Panc1 (cell line): Measurements from ENCODE around the gene FAM81B.

Source experiments
- POLR2AphosphoS5 ChIP-seq: IDR thresholded peaks from 2 replicates; pipeline ENCODE4 v1.6.1; 2012; ENCODE audit warnings: mild to moderate bottlenecking, low read depth, low read length, moderate library complexity
- TCF7L2 ChIP-seq: IDR thresholded peaks from 2 replicates; pipeline ENCODE4 v1.6.1; 2011; ENCODE audit warnings: mild to moderate bottlenecking, low read depth, low read length, inconsistent platforms
- TF ChIP-seq, protein P1 (sequence below): fragments of 450-650 bp; IDR thresholded peaks from 2 replicates; pipeline ENCODE4 v1.5.1; 2017; ENCODE audit warnings: mild to moderate bottlenecking

DNA sequence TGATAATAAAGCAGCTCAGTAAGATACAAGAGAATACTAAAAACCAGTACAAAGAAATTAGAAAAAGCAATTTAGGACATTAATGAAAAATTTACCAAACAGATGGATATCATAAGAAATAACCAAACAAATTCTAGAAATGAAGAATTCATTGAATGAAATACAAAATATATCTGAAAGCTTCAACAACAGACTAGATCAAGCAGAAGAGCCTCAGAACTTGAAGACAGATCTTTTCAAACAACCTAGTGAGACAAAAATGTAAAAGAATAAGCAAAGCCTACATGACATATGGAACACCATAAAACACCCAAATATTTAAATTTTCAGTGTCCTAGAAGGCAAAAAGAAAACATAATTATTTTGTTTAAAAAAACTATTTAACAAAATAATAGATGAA is 96.7 kb downstream of the FAM81B start:
- TF ChIP-seq, protein P1, sequence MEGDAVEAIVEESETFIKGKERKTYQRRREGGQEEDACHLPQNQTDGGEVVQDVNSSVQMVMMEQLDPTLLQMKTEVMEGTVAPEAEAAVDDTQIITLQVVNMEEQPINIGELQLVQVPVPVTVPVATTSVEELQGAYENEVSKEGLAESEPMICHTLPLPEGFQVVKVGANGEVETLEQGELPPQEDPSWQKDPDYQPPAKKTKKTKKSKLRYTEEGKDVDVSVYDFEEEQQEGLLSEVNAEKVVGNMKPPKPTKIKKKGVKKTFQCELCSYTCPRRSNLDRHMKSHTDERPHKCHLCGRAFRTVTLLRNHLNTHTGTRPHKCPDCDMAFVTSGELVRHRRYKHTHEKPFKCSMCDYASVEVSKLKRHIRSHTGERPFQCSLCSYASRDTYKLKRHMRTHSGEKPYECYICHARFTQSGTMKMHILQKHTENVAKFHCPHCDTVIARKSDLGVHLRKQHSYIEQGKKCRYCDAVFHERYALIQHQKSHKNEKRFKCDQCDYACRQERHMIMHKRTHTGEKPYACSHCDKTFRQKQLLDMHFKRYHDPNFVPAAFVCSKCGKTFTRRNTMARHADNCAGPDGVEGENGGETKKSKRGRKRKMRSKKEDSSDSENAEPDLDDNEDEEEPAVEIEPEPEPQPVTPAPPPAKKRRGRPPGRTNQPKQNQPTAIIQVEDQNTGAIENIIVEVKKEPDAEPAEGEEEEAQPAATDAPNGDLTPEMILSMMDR, result no peak
- TF ChIP-seq POLR2AphosphoS5 (no peak), TCF7L2 (no peak)
